ENCODE data around the gene FAM219A.

FAM219A gene

GRCh38 chr9:34450644-34451043 lies 7.7 kb downstream of the FAM219A start:
- H3K9me3 ChIP-seq (ENCODE audit: severe bottlenecking), result no peaks in the 10 kb centered on the region
- DNase-seq, result no peak
- TF ChIP-seq CTCF (IDR thresholded peaks at IDR 0.05; ENCODE audit: low read depth, low read length), result no peak
- H3K27ac ChIP-seq, result no peak overlapping the region
- no peak overlapping the region for H3K4me3 ChIP-seq (ENCODE audit: low read depth, low read length)
- H3K36me3 ChIP-seq, result no peaks in the 10 kb centered on the region
- no peaks in the 10 kb centered on the region for H3K27me3 ChIP-seq (ENCODE audit: insufficient read depth, low read depth, severe bottlenecking)

- Histone ChIP-seq H3K27ac (no peak overlapping the region), H3K9me3 (ENCODE audit: severe bottlenecking) (no peaks in the 10 kb centered on the region), H3K4me3 (ENCODE audit: low read depth, low read length) (no peak overlapping the region), H3K27me3 (ENCODE audit: insufficient read depth, low read depth, severe bottlenecking) (no peaks in the 10 kb centered on the region), H3K36me3 (no peaks in the 10 kb centered on the region)
- no peak for DNase-seq
- TF ChIP-seq CTCF (IDR thresholded peaks at IDR 0.05; ENCODE audit: low read depth, low read length), result no peak
Measured at GRCh38 chr9:34446951-34447350, 11.4 kb downstream of the FAM219A start.

- no peak for TF ChIP-seq CTCF (IDR thresholded peaks at IDR 0.05; ENCODE audit: low read depth, low read length)
- no peak for DNase-seq
- Histone ChIP-seq H3K27me3 (ENCODE audit: insufficient read depth, low read depth, severe bottlenecking) (no peaks in the 10 kb centered on the region), H3K4me3 (ENCODE audit: low read depth, low read length) (no peak overlapping the region), H3K9me3 (ENCODE audit: severe bottlenecking) (no peaks in the 10 kb centered on the region), H3K36me3 (no peaks in the 10 kb centered on the region), H3K27ac (no peak overlapping the region)
Measured at GRCh38 chr9:34446468-34446891, 11.9 kb downstream of the FAM219A start.

GRCh38 chr9:34443976-34444375 lies 14.4 kb downstream of the FAM219A start:
- Histone ChIP-seq H3K27me3 (ENCODE audit: insufficient read depth, low read depth, severe bottlenecking) (no peaks in the 10 kb centered on the region), H3K36me3 (no peaks in the 10 kb centered on the region), H3K9me3 (ENCODE audit: severe bottlenecking) (no peaks in the 10 kb centered on the region), H3K4me3 (ENCODE audit: low read depth, low read length) (no peak overlapping the region), H3K27ac (no peak overlapping the region)
- DNase-seq, result no peak
- no peak for TF ChIP-seq CTCF (IDR thresholded peaks at IDR 0.05; ENCODE audit: low read depth, low read length)

GRCh38 chr9:34443533-34443932 lies 14.8 kb downstream of the FAM219A start:
- Histone ChIP-seq H3K36me3 (no peaks in the 10 kb centered on the region), H3K9me3 (ENCODE audit: severe bottlenecking) (no peaks in the 10 kb centered on the region), H3K4me3 (ENCODE audit: low read depth, low read length) (no peak overlapping the region), H3K27me3 (ENCODE audit: insufficient read depth, low read depth, severe bottlenecking) (no peaks in the 10 kb centered on the region), H3K27ac (no peak overlapping the region)
- no peak for TF ChIP-seq CTCF (IDR thresholded peaks at IDR 0.05; ENCODE audit: low read depth, low read length)
- DNase-seq, result no peak

- no peak for DNase-seq
- Histone ChIP-seq H3K27me3 (ENCODE audit: insufficient read depth, low read depth, severe bottlenecking) (no peaks in the 10 kb centered on the region), H3K27ac (no peak overlapping the region), H3K36me3 (no peaks in the 10 kb centered on the region), H3K4me3 (ENCODE audit: low read depth, low read length) (no peak overlapping the region), H3K9me3 (ENCODE audit: severe bottlenecking) (no peaks in the 10 kb centered on the region)
- TF ChIP-seq CTCF (IDR thresholded peaks at IDR 0.05; ENCODE audit: low read depth, low read length), result no peak
Measured at GRCh38 chr9:34442770-34443169, 15.6 kb downstream of the FAM219A start.
